GM18502 (cell line): Measurements from ENCODE around the gene FYTTD1.
"Not testable (repeated sequence)": the region's sequence is repeated elsewhere in the genome, so short reads cannot be mapped to it uniquely, and the experiment has no call there.

ENCODE experiments used
- ATAC-seq: cut with Tn5 transposase; IDR thresholded peaks from one replicate; pipeline ENCODE4 v1.9.1; 2021; ENCODE audit warnings: mild to moderate bottlenecking; ENCODE audit not compliant: unreplicated experiment, poor library complexity

FYTTD1 gene

GRCh38 chr3:197749601-197750395, at the start of gene FYTTD1:
TSS of gene FYTTD1 (plus strand) at chr3:197749883. CDS start at chr3:197749972, 89 bp downstream.
- ATAC-seq = peak; percentile 84

DNA sequence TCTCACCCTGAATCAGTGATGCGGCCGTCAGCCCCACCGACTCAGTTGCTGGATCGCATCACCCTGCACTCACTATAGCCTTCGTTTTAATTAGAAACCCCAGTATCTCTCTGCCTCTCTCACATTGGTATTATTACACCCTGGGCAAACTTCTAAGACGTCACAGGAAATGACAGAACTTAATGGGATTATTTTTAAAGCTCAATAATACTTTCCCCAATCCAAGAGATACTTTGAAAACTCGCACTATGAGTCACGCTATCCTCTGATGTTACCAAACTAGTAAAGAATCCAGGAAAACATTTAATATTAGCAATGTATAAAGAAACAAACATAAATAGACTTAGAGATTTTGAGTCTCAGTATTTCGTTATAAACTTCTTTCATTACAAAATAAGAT, 49.6 kb upstream of the FYTTD1 start:
- ATAC-seq = no peak

- no peak for ATAC-seq
Measured at GRCh38 chr3:197701841-197702240, 47.8 kb upstream of the FYTTD1 start.

DNA sequence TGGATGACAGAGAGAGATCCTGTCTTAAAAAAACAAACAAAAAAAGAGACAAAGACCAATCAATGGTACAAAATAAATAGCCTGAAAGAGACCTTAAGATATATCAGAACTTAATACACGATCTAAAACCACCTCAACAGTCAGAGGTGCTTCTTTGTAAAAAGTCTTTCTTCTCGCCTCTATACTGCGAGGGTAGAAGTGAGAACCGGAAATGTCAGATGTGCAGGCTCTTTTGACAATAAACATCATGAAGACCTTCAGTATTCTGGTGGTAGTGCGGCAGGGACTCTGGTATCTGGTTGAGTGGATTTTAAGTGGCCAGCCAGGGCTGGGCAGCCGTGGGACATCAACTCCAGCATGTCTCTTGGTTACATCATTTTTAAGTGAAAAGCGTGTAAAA, 43.0 kb upstream of the FYTTD1 start:
- no peak for ATAC-seq

- no peak for ATAC-seq
Measured at GRCh38 chr3:197709135-197709534, 40.5 kb upstream of the FYTTD1 start.

- ATAC-seq = not testable (repeated sequence)
Measured at GRCh38 chr3:197710965-197711364, 38.7 kb upstream of the FYTTD1 start.

- peak; percentile 86 for ATAC-seq
Measured at GRCh38 chr3:197711973-197712707, 37.5 kb upstream of the FYTTD1 start.

- ATAC-seq = peak; percentile 15
Measured at GRCh38 chr3:197713477-197713822, 36.2 kb upstream of the FYTTD1 start.

DNA sequence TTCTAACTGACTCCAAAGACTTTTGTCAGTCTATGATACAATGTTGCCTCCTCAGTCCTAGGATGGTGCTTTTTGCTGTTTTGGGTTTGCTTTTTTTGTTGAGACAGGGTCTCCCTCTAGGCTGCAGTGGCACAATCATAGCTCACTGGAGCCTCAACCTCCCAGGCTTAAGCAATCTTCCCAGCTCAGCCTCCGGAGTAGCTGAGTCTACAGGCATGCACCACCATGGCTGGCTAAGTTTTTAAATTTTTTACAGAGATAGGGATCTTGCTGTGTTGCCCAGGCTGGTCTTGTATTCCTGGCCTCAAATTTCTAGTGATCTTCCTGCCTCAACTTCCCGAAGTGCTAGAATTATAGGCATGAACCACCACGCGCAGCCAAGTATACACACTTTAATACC, 35.4 kb upstream of the FYTTD1 start:
- no peak for ATAC-seq

- ATAC-seq = no peak
Measured at GRCh38 chr3:197718891-197719290, 30.8 kb upstream of the FYTTD1 start.

DNA sequence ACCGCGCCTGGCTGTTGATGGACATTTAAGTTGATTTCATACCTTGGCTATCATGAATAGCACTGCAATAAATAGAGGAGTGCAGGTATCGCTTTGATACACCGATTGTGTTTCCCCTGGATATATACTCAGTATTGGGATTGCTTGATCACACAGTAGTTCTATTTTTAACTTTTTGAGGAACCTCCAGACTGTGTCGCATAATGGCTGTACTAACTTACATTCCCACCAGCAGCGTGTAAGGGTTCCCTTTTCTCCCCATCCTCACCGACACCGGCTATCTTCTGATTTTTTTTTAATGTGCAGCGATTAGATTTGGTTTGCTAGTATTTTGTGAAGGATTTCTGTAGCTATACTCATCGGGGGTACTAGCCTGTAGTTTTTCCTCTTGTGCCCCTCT, 29.0 kb upstream of the FYTTD1 start:
- ATAC-seq = no peak

DNA sequence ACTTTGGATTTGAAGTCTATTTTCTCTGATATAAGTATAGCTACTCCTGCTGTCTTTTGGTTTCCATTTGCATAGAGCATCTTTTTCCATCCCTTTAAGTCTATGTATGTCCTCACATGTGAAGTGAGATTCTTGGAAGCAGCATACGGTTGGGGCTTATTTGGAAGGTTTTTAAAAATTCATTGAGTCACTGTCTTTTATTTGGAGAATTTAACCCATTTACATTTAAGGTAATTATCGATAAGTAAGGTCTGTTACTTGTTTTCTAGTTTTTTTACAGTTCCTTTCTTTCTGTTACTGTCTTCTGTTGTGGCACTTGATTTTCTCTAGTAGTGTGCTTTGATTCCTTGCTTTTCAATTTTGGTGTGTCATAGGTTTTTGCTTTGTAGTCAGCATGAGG, 26.9 kb upstream of the FYTTD1 start:
- no peak for ATAC-seq

DNA sequence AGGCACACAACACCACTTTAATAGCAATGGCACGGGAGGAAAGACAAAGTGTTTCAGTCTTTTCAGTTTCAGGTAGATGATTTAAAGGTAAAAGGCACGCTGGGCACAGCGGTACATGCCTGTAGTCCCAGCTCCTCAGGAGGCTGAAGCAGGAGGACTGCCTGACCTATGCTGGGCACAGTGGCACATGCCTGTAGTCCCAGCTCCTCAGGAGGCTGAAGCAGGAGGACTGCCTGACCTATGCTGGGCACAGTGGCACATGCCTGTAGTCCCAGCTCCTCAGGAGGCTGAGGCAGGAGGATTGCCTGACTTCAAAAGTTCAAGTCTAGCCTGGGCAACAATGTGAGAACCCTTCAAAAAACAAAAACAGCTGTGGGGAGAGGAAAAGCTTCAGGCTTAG, 21.8 kb upstream of the FYTTD1 start:
- not testable (repeated sequence) for ATAC-seq

- no peak for ATAC-seq
Measured at GRCh38 chr3:197728487-197728886, 21.2 kb upstream of the FYTTD1 start.

DNA sequence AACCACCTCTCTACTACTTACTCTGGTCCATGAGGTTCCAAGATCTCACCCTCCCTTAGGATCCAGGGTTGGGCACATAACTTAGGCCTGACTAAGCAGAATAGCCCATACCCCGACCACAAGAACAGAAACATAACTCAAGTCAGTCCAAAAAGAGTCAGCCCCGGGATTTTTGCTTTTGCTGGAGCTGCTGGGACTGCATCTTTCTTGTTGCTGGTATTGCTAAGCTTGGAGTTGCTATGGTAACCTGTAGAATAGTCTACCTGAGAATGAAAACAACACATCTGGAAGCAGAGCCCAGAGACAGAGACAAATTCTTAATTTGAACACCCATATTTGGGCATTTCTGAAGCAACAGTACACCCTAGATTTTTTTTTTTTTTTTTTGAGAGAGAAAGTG, 19.5 kb upstream of the FYTTD1 start:
- peak; percentile 36 for ATAC-seq

- not testable (repeated sequence) for ATAC-seq
Measured at GRCh38 chr3:197730770-197731169, 18.9 kb upstream of the FYTTD1 start.

- ATAC-seq = not testable (repeated sequence)
Measured at GRCh38 chr3:197731483-197731882, 18.2 kb upstream of the FYTTD1 start.

DNA sequence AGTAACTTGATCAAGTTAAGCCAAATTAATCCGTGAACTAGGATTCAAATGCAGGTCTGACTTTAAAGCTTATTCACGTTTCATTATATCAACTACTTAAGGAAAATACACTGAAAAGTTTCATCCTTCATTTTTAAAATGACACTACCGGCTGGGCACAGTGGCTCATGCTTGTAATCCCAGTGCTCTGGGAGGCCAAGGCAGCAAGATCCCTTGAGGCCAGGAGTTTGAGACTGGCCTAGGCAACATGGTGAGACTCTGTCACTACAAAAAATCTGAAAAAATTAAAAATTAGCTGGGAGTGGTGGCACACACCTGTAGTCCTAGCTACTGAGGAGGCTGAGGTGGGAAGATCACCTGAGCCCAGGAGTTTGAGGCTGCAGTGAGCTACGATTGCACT, 16.6 kb upstream of the FYTTD1 start:
- ATAC-seq = no peak

- ATAC-seq = peak; percentile 46
Measured at GRCh38 chr3:197734667-197735318, 14.9 kb upstream of the FYTTD1 start.

DNA sequence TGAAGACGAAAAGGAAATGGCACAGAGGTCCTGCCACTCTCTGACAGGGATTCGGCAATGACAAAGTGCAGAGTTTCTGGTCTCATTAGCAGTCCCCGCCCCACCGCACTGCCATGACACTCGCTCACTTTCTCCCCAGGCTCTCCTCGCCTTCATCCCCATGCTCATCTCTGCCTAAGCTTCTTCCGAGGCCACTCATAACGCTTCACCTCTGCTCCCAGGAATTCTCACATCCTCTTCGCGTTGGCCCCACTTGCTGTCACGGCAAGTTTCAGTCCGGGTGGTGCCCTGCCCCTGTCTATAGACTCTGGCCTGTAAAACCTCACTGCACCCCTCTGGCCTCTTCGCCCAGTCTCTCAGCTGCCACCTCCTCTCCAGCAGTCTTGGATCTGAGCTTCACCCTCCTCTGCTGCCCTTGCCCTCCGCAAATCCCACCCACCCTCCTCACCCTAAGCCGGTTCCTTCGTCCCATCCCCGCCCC, 13.6 kb upstream of the FYTTD1 start:
- peak; percentile 19 for ATAC-seq
